H1 (cell line): ENCODE results near the gene PHEX. TPM values are rescaled to one million over a fixed set of nuclear protein-coding genes. Genes with fewer than 3 reads are reported as not detected.

Experiments
- CTCF ChIA-PET: fragments of 300-600 bp; sonication (Branson Sonifier 250); formaldehyde crosslinking; loops from one replicate; lab custom pipeline; 2021; ENCODE audit not compliant: partially characterized antibody; lab: Charles Lee
- POLR2A ChIA-PET: fragments of 300-600 bp; sonication (Branson Sonifier 250); formaldehyde crosslinking; loops from one replicate; lab custom pipeline; 2021; ENCODE audit warnings: inconsistent platforms; ENCODE audit not compliant: partially characterized antibody; lab: Charles Lee
- DNase-seq, 2 experiments: peaks; one replicate each; pipeline versions ENCODE4 v3.0.0 to v3.0.0-alpha.2; 2010 to 2022; ENCODE audit warnings: low spot score in 2 of 2, low read depth in 1 of 2, mixed read lengths in 1 of 2
- FAIRE-seq: peaks from 2 replicates; lab custom pipeline; 2011; peaks lifted over from hg19 to GRCh38; lab: Jason Lieb, UNC
- H2AFZ ChIP-seq: 2 replicates; pipeline ENCODE4 v1.8.1; 2012; ENCODE audit warnings: low read length, inconsistent platforms
- H2AK5ac ChIP-seq: 2 replicates; pipeline ENCODE4 v1.6.1; 2013; ENCODE audit warnings: low read depth, low read length
- H2BK120ac ChIP-seq: replicated peaks from 2 replicates; pipeline ENCODE3; 2013; ENCODE audit warnings: low read depth, low read length, inconsistent platforms
- H2BK12ac ChIP-seq: 2 replicates; pipeline ENCODE4 v1.6.1; 2013; ENCODE audit warnings: low read depth, low read length
- H2BK15ac ChIP-seq: 2 replicates; pipeline ENCODE4 v1.6.1; 2013; ENCODE audit warnings: low read length
- H2BK20ac ChIP-seq: 2 replicates; pipeline ENCODE4 v1.6.1; 2013; ENCODE audit warnings: low read length
- H2BK5ac ChIP-seq: 2 replicates; pipeline ENCODE4 v1.6.1; 2013; ENCODE audit warnings: low read depth, low read length
- H3K14ac ChIP-seq: 2 replicates; pipeline ENCODE4 v1.6.1; 2013; ENCODE audit warnings: inconsistent platforms; ENCODE audit not compliant: insufficient read length
- H3K18ac ChIP-seq: 2 replicates; pipeline ENCODE4 v1.6.1; 2013; ENCODE audit warnings: low read length; ENCODE audit errors: extremely low read depth
- H3K23ac ChIP-seq: 2 replicates; pipeline ENCODE4 v1.6.1; 2013; ENCODE audit warnings: inconsistent platforms; ENCODE audit not compliant: insufficient read length
- H3K23me2 ChIP-seq: 2 replicates; pipeline ENCODE4 v1.6.1; 2013; ENCODE audit warnings: low read depth, low read length
- H3K27ac ChIP-seq: 2 replicates; pipeline ENCODE4 v1.6.1; 2011; ENCODE audit warnings: low read depth, low read length, inconsistent platforms
- H3K27me3 ChIP-seq, 4 experiments: replicated peaks in 1 of 4; 1 replicate in 1 of 4; 2 replicates in 3 of 4; pipeline versions ENCODE4 v1.6.1 to v1.8.1; 2011 to 2013; ENCODE audit warnings: low read length in 3 of 4, mild to moderate bottlenecking in 3 of 4, inconsistent platforms in 2 of 4, mixed read lengths in 2 of 4, moderate library complexity in 1 of 4; ENCODE audit not compliant: control insufficient read depth in 3 of 4, insufficient read depth in 3 of 4; ENCODE audit errors: extremely low read depth in 1 of 4
- H3K36me3 ChIP-seq, 4 experiments: 2 replicates each; pipeline versions ENCODE4 v1.6.1 to v1.8.1; 2011 to 2013; ENCODE audit warnings: mild to moderate bottlenecking in 4 of 4, low read length in 3 of 4, moderate library complexity in 2 of 4, control low read depth in 1 of 4, inconsistent platforms in 1 of 4; ENCODE audit not compliant: insufficient read depth in 4 of 4, control insufficient read depth in 2 of 4
- H3K4ac ChIP-seq: replicated peaks from 2 replicates; pipeline ENCODE3; 2013; ENCODE audit warnings: low read length, low read depth, mixed read lengths, inconsistent platforms; ENCODE audit not compliant: insufficient read length
- H3K4me1 ChIP-seq, 4 experiments: replicated peaks in 1 of 4; 1 replicate in 1 of 4; 2 replicates in 3 of 4; pipeline versions ENCODE4 v1.6.1 to v1.8.1; 2011 to 2013; ENCODE audit warnings: low read length in 3 of 4, inconsistent platforms in 2 of 4, mixed read lengths in 1 of 4; ENCODE audit not compliant: insufficient read depth in 4 of 4, control insufficient read depth in 3 of 4
- H3K4me2 ChIP-seq, 2 experiments: 2 replicates each; pipeline versions ENCODE4 v1.6.1 to v1.8.1; 2011 to 2013; ENCODE audit warnings: low read depth in 2 of 2, low read length in 2 of 2, control low read depth in 1 of 2, inconsistent platforms in 1 of 2, mild to moderate bottlenecking in 1 of 2; ENCODE audit not compliant: insufficient read depth in 1 of 2
- H3K4me3 ChIP-seq, 4 experiments: fragments of 200-600, 300-600 bp in 1 of 4; sonication (generic), shearing (Covaris generic), sonication (Bioruptor Twin) in 1 of 4; 2 replicates each; pipeline versions ENCODE4 v1.5.1 to v1.8.1; 2011 to 2016; ENCODE audit warnings: low read length in 4 of 4, low read depth in 3 of 4, control low read depth in 2 of 4, inconsistent platforms in 2 of 4, mild to moderate bottlenecking in 2 of 4, mixed read lengths in 1 of 4, moderate library complexity in 1 of 4; ENCODE audit not compliant: insufficient read depth in 2 of 4; ENCODE audit errors: extremely low read depth in 1 of 4
- H3K56ac ChIP-seq: replicated peaks from 2 replicates; pipeline ENCODE3; 2013; ENCODE audit warnings: low read depth, mild to moderate bottlenecking, mixed read lengths, low read length, inconsistent platforms; ENCODE audit not compliant: insufficient read length
- H3K79me1 ChIP-seq: 2 replicates; pipeline ENCODE4 v1.6.1; 2013; ENCODE audit warnings: low read depth, low read length, control low read depth
- H3K79me2 ChIP-seq, 2 experiments: 2 replicates each; pipeline versions ENCODE4 v1.6.1 to v1.8.1; 2012 to 2013; ENCODE audit warnings: low read length in 2 of 2, mild to moderate bottlenecking in 2 of 2, inconsistent platforms in 1 of 2; ENCODE audit not compliant: insufficient read depth in 2 of 2, control insufficient read depth in 1 of 2
- H3K9ac ChIP-seq, 4 experiments: replicated peaks in 1 of 4; 1 replicate in 1 of 4; 2 replicates in 3 of 4; pipeline versions ENCODE4 v1.6.1 to v1.8.1; 2011 to 2013; ENCODE audit warnings: low read depth in 3 of 4, low read length in 3 of 4, control low read depth in 2 of 4, mild to moderate bottlenecking in 2 of 4, moderate library complexity in 2 of 4, inconsistent platforms in 1 of 4; ENCODE audit errors: extremely low read depth in 1 of 4
- H3K9me3 ChIP-seq, 2 experiments: 2 replicates each; pipeline versions ENCODE4 v1.6.1 to v1.8.1; 2012 to 2013; ENCODE audit warnings: mild to moderate bottlenecking in 2 of 2, moderate library complexity in 2 of 2, control low read depth in 1 of 2, inconsistent platforms in 1 of 2, low read depth in 1 of 2, low read length in 1 of 2, mixed read lengths in 1 of 2; ENCODE audit not compliant: insufficient read depth in 2 of 2
- H4K20me1 ChIP-seq, 2 experiments: replicated peaks in 1 of 2; 2 replicates each; pipeline versions ENCODE3 to v1.8.1; 2011 to 2013; ENCODE audit warnings: inconsistent platforms in 2 of 2, low read length in 2 of 2, mild to moderate bottlenecking in 1 of 2; ENCODE audit not compliant: insufficient read depth in 2 of 2, control insufficient read depth in 1 of 2
- H4K5ac ChIP-seq: 2 replicates; pipeline ENCODE4 v1.6.1; 2013; ENCODE audit warnings: low read length, low read depth, mixed read lengths, inconsistent platforms; ENCODE audit not compliant: insufficient read length
- H4K8ac ChIP-seq: 2 replicates; pipeline ENCODE4 v1.8.0; 2013; ENCODE audit warnings: mild to moderate bottlenecking, moderate library complexity, low read length, inconsistent platforms; ENCODE audit not compliant: insufficient read depth; ENCODE audit errors: extremely low read depth
- H4K91ac ChIP-seq: replicated peaks from 2 replicates; pipeline ENCODE3; 2013; ENCODE audit warnings: low read length, mixed read lengths, inconsistent platforms; ENCODE audit not compliant: insufficient read length
- EP300 ChIP-seq, 2 experiments: IDR thresholded peaks; 1 replicate in 1 of 2; 2 replicates in 1 of 2; pipeline ENCODE4 v1.6.1; 2011 to 2012; ENCODE audit warnings: low read depth in 2 of 2, low read length in 2 of 2, mild to moderate bottlenecking in 2 of 2, borderline replicate concordance in 1 of 2, inconsistent platforms in 1 of 2, moderate library complexity in 1 of 2
- KDM5A ChIP-seq: fragments of 200-600 bp; IDR thresholded peaks from 2 replicates; pipeline ENCODE4 v1.7.1; 2012; ENCODE audit warnings: mild to moderate bottlenecking, low read length, inconsistent platforms, mixed read lengths
- MAFK ChIP-seq: IDR thresholded peaks from 2 replicates; pipeline ENCODE4 v1.6.1; 2012; ENCODE audit warnings: low read depth, mild to moderate bottlenecking, improper control_type of control experiment, low read length
- NRF1 ChIP-seq: IDR thresholded peaks from 2 replicates; pipeline ENCODE4 v1.6.1; 2011; ENCODE audit warnings: mild to moderate bottlenecking, low read depth, low read length, improper control_type of control experiment
- POLR2A ChIP-seq, 2 experiments: IDR thresholded peaks; 1 replicate in 1 of 2; 2 replicates in 1 of 2; pipeline ENCODE4 v1.6.1; 2011; ENCODE audit warnings: low read depth in 2 of 2, low read length in 2 of 2, mild to moderate bottlenecking in 2 of 2; ENCODE audit errors: control extremely low read depth in 1 of 2
- POU5F1 ChIP-seq: IDR thresholded peaks from 2 replicates; pipeline ENCODE4 v1.6.1; 2011; ENCODE audit warnings: low read depth, mild to moderate bottlenecking, low read length, moderate library complexity
- TEAD4 ChIP-seq: IDR thresholded peaks from 2 replicates; pipeline ENCODE4 v1.6.1; 2012; ENCODE audit warnings: low read depth, low read length, inconsistent platforms, mixed read lengths
- WGBS, 2 experiments: shearing (Covaris generic) in 1 of 2; methylation state at CpG; one replicate each; pipeline versions ENCODE4 v1.1.6 to v1.1.7; 2013 to 2015; ENCODE audit warnings: low lambda C conversion rate in 2 of 2, mixed read lengths in 2 of 2, inconsistent platforms in 1 of 2, low coverage in 1 of 2, missing lambda C conversion rate in 1 of 2; ENCODE audit not compliant: insufficient replicate concordance in 2 of 2, insufficient coverage in 1 of 2, insufficient read length in 1 of 2; ENCODE audit errors: extremely low coverage in 1 of 2, missing lambda C conversion rate in 1 of 2; 5-methylcytosine and 5-hydroxymethylcytosine counted together
- polyA plus RNA-seq, 7 experiments: library from polyadenylated mRNA; depleted of rRNA in 3 of 7; stranded (reverse) in 5 of 7; unstranded in 2 of 7; fragments of >200 nt in 5 of 7; fragments of 200-250 nt in 2 of 7; gene quantifications; 1 replicate in 5 of 7; 2 replicates in 1 of 7; 4 replicates in 1 of 7; pipeline versions ENCODE4 v1.2.1 to v1.2.3, GENCODE V29; 2011 to 2013; ENCODE audit warnings: missing spikeins in 2 of 7, mixed read lengths in 2 of 7
- total RNA-seq: library from RNA; stranded (reverse); fragmentation: NEBNext Ultra II Directional; extraction: Animal tissue kit (Norgen Biotek cat#: 25700); gene quantifications from 2 replicates; pipeline ENCODE4 v1.2.1, GENCODE V29; 2021

PHEX gene
- total and polyA plus RNA-seq, 2 of the 8 experiments (the other 6 are each of a cell fraction or from before 2014, with no cell fraction given), result 0.03 to 0.11 TPM

GRCh38 chrX:22300130-22300529 lies 268.0 kb downstream of the PHEX start:
- TF ChIP-seq KDM5A (no peak), POLR2A (IDR thresholded peaks at IDR 0.05; ENCODE audit: control extremely low read depth in 1 of 2, low read depth in 2 of 2, low read length in 2 of 2) (no peak), POU5F1 (no peak), TEAD4 (no peak), MAFK (no peak), EP300 (IDR thresholded peaks at IDR 0.05; ENCODE audit: borderline replicate concordance in 1 of 2, low read depth in 2 of 2, low read length in 2 of 2) (no peak), NRF1 (no peak)
- Histone ChIP-seq H4K91ac (no peak overlapping the region), H3K18ac (no peak overlapping the region), H3K14ac (no peak overlapping the region), H3K36me3 (no peaks in the 10 kb centered on the region), H3K23ac (no peak overlapping the region), H3K4me3 (no peak overlapping the region), H4K5ac (no peak overlapping the region), H2AFZ (0 out of 2 replicates have a peak overlapping the region, but pooled peaks have one; percentile 7), H4K20me1 (no peaks in the 10 kb centered on the region), H3K79me2 (no peaks in the 10 kb centered on the region), H3K9me3 (no peaks in the 10 kb centered on the region), H3K27me3 (no peaks in the 10 kb centered on the region), H3K4ac (no peak overlapping the region), H2BK5ac (no peak overlapping the region), H3K4me2 (no peak overlapping the region; a peak in 1 of 4 replicates), H3K27ac (no peak overlapping the region), H4K8ac (no peak overlapping the region), H3K56ac (no peak overlapping the region), H3K23me2 (no peaks in the 10 kb centered on the region), H2BK120ac (no peak overlapping the region), H2AK5ac (no peak overlapping the region), H3K9ac (no peak overlapping the region), H3K79me1 (no peaks in the 10 kb centered on the region), H2BK15ac (no peak overlapping the region), H2BK12ac (no peak overlapping the region), H3K4me1 (peaks cover 0 to 2% (median 0%) of the 10 kb centered on the region in 4 experiments; a peak in 1 of 7 replicates), H2BK20ac (no peak overlapping the region)
- CTCF ChIA-PET, result interaction anchor here (0.6 kb wide), 1 partner anchor 277 kb away, joined by 3 read pairs; no protein-coding TSS in a partner anchor
- 44% methylated on average over 2 of the region's 2 CpGs; no CpG with 5 or more reads in 1 of the 2 experiments for WGBS, 2 experiments
- DNase-seq (no peak), FAIRE-seq (no peak)
- POLR2A ChIA-PET, result interaction anchor here (0.9 kb wide), 1 partner anchor 20 kb away, joined by 5 read pairs; no protein-coding TSS in a partner anchor
